HG03439 (cell line): Measurements from ENCODE around the gene CEMIP.

ENCODE experiments used
- ATAC-seq: cut with Tn5 transposase; IDR thresholded peaks from one replicate; pipeline ENCODE4 v1.9.1; 2021; ENCODE audit warnings: mild to moderate bottlenecking, moderate library complexity; ENCODE audit not compliant: unreplicated experiment

CEMIP gene

DNA sequence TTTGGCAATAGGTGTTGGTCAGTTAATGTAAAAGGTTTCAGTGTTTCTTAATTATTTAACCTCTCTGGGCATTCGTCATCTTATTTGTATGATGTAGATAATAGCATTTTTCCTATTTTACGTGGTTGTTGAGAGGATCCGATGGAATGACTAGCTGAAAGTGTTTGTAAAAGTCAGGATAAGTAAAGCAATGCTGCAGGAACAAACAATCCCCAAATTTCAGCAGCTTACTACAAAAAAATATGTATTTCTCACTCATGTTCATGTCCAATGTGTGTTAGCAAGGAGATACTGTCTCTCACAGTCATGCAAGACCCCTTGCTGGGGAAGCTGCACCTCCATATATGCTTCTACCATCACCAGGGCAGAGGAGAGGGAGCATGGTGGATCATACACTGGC lies 38.7 kb downstream of the CEMIP start:
- no peak for ATAC-seq

DNA sequence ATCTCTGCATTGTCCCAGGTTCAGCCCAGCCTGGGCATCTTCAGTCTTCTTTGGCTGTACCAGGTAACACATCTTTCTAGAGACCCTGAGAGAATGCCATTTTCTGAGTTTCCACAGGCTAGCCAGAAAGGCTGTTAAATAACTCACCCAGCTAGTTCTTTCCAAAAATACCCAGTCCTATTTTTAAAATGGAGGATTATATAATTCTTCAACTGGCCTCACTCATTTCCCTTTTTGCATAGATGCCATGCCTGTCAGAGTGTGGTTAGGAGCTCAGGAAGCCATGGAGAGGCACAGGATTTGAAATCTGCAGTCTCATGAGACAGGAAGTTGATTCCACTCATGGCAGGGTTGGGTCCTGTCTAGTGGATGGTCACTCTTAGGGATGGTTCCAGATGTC lies 39.8 kb downstream of the CEMIP start:
- no peak for ATAC-seq

- ATAC-seq = no peak
Observed at GRCh38 chr15:80820092-80820491, 40.9 kb downstream of the CEMIP start.

- ATAC-seq = no peak
Observed at GRCh38 chr15:80822256-80822655, 43.1 kb downstream of the CEMIP start.

DNA sequence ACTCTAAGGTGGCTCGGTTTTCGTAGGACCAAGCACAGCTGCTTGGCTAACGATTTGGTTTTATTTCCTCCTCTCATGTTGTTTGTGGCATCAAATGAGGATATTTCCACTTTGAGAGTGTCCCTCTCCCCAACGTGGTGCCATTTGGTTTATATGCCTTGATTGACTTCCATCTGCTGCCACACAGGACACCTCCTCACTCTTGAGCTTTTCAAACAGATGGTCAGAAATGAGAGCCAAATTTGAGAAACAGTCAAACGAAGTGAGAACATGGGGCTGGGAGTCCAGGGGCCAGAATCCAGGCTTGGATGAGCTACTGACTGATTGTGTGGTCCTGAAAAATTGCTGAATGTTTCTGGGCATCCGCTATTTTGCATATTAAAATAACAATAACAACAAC lies 43.5 kb downstream of the CEMIP start:
- no peak for ATAC-seq

- ATAC-seq = no peak
Observed at GRCh38 chr15:80823120-80823519, 44.0 kb downstream of the CEMIP start.

GRCh38 chr15:80823995-80824394 lies 44.8 kb downstream of the CEMIP start:
- ATAC-seq = no peak

GRCh38 chr15:80825361-80826030 lies 46.3 kb downstream of the CEMIP start:
- no peak for ATAC-seq

DNA sequence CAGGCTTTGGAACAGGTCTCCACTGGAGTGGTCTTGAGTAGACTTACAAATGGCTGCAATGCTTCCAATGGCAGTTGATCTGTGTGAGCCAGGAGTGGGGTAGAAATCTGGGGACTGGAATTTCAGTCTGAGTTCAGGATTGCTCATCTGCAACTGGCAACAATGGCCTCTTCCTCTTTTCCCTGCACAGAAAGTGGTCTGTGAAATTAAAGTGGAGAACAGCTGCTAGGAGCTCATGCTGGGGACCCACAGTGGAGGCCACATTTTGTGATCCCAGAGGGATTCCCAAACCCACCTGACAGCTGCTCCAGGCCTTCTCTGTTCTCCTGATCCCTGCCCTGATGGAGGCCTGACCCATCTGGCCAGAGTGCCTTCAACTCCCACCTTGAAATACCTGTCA lies 49.6 kb downstream of the CEMIP start:
- no peak for ATAC-seq

GRCh38 chr15:80830677-80831076 lies 51.5 kb downstream of the CEMIP start:
- ATAC-seq = no peak

DNA sequence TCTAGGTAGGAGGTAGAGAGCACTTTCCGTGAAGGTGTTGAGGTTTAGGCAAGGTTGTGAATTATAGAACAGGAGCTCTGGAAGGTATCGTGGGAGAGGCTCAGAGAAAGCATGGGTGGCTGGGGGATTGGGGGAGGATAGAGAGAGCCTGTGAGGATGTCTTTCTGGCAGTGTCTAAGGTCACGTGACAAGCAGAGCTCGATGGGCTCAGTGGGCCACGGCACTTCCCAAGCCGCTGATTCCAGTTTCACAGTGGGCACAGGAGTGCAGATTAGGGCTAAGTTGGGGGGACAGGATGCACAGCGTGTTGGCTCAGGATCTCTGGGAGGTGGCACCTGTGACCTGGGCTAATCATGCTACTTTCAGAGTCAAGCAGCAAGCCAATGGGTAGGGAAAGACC lies 52.0 kb downstream of the CEMIP start:
- no peak for ATAC-seq

DNA sequence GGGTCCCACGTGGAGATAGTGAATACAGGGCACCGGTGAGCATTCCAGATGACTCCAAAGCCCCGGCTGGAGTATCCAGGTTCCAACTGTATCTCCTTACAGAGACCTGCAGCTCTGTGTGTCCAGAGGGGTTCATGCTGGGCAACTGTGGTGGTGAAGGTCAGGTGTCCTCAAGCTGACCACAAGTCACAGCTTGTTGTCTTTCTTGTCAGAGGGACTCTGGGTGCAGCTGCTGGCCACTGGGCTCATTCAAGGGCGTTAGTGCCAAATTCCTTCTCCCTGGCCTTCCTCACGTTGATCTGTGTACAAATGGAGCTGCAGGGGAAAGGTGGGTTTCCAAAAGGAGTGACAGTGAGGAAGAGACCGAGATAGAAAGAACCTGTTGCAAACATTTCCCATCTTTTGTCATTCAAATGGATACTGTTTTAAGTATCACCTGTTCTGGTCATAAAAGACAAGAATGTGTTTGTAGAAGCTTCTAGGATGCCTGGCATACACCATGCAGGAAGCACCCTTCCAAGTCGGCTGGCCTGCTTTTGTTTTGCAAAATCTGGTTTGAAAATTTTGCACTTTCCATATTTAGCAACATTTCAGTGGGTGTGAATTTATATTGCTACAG lies 52.5 kb downstream of the CEMIP start:
- ATAC-seq = no peak

- ATAC-seq = no peak
Observed at GRCh38 chr15:80832686-80833085, 53.5 kb downstream of the CEMIP start.

GRCh38 chr15:80834402-80834801 lies 55.2 kb downstream of the CEMIP start:
- ATAC-seq = no peak

DNA sequence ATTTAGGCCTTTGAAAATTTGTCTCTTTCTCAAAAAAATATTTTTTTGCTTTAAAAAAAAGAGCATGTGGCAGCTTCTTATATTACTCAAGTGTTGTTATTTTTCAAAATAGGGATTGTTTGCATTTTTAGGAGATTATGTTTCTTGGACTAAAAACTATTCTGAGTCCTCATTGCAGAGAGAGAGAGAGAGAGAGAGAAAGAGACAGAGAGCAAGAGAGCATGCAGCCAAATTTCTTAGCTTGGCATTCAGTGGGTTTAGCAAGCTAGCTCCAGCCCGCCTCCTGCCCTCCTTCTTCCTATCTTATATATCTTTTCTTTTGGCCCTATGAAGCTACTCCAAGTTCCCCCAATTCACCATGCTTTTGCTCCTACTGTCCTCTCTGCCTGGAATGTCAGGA lies 55.7 kb downstream of the CEMIP start:
- ATAC-seq = no peak

- ATAC-seq = no peak
Observed at GRCh38 chr15:80835336-80835735, 56.2 kb downstream of the CEMIP start.

DNA sequence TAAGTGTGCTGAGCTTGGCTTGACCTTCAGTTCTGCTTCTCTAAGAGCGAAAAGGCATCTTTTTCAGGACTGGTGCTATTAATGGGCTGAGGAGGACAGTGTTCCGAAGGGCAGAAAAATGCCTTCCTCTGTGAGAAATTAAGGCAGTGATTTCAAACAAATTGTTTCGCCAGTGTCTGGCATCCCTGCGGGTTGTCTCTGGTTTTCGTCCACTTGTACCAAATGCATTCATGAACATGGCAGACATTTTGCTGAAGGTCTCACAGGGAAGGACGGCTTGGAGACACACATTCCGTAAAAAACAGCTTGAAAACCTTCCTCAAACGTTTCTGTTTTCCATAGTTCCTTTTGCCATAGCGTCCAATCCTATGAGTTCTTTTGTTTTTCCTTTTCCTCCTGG lies 57.1 kb downstream of the CEMIP start:
- no peak for ATAC-seq

DNA sequence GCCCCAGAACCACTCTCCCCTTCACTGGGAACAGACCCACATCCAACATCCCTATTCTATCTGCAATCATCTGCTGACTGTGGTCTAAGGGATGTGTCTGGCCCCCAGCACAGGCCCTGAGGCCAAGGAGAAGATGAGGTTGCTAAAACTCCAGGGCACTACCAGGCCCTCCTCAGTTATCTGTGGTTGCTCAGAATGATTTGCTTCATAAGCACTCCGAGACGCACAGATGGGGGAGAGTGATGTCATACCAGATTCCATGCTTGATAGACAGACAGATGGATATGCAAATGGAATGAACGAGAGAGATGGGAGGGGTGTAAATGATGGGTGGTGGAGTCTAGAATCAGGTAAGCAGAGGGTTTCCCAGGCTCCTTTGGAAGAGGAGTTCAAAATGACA lies 57.8 kb downstream of the CEMIP start:
- no peak for ATAC-seq

- ATAC-seq = no peak
Observed at GRCh38 chr15:80838012-80838411, 58.8 kb downstream of the CEMIP start.

- ATAC-seq = no peak
Observed at GRCh38 chr15:80838666-80839065, 59.5 kb downstream of the CEMIP start.

DNA sequence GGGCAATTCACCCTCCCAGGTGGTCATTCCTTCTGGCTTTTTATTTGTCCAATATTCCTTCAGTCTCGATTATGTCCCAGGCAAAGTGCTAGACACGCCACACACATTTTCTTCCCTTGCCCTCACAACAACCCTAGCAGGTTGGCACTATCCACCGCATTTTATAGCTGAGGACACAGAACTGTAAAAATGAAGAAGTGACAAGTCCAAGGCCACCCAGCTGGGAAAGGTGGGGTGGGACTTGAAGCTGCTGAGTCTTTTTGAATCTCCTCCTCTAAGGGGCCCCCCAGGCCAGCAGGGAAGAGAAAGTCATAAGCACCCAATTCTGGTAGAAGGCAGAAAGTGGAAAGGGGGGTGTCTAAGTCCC lies 60.6 kb downstream of the CEMIP start:
- no peak for ATAC-seq

DNA sequence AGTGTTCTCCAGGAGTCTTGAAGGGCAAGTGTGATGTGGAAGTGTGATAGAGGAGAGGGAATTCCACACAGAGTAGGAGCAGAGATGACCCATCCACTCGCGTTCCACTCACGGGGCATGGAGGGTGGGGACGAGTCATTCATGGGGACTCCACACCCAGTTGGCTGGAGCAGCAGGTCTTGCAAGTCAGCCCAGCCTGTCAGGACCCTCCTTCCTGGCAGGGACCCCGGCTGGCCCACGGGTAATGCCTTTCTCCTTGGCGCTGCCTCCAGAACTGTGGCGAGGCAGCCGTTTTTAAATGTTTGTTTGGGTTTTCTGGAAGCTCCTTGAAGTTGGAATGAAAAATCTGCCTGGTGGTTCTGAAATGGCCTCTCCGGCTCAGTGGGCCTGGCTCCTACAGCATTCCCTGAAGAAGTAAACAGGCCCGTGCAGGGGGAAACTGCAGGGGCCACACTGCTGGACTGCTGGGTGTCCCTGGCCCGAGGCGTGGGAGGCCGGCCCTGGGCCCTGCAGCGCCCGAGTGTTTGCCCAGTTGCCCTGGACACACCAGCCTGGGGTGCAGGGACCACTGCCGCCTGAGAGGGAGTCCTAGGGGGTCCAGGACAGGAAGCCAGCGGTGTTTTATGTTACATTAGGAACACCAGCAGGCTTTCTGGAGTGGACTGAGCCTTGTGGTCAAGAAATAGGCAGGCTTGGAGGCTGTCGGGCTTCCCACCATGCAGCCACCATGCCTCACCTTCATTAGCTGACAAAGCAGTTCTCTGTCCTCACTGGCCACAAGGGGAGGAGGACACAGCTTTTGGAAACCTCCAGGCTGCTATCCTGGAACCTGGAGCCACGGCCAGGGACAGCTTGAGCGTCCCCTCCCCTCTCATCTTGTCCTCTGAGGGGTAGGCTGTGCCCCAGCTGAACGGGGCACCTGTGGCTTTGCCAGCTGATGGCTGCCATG lies 61.3 kb downstream of the CEMIP start:
- no peak for ATAC-seq
